SKM-1 treated with dmso at 0.1 percent for 144 hours (cell line): ENCODE results near the gene FAM50A.
"Not testable (repeated sequence)": the region's sequence is repeated elsewhere in the genome, so short reads cannot be mapped to it uniquely, and the experiment has no call there.

Experiments used
- DNase-seq: peaks from one replicate; lab custom pipeline; 2025; ENCODE audit not compliant: unreplicated experiment; lab: John Stamatoyannopoulos, UW

The FAM50A gene

DNA sequence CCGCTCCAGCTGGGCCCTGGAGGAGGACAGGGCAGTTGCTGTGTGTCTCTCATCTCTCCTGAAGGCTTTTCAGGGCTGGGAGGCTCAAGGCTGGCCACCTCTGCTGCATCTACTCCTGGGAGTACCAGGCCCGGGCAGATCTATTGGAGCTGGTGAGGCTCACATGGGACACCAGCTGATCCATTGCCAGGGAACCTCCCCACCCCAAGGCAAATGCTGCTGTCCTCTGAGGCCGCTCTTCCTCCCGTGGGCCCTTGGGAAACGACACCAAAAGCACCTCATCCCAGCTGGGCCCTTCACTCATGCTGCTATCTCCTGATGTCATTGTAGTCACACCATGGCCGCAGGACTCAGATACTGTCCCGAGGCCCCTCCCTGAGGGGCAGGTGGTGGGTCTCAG lies 38.8 kb downstream of the FAM50A start:
- DNase-seq, result no peak

DNA sequence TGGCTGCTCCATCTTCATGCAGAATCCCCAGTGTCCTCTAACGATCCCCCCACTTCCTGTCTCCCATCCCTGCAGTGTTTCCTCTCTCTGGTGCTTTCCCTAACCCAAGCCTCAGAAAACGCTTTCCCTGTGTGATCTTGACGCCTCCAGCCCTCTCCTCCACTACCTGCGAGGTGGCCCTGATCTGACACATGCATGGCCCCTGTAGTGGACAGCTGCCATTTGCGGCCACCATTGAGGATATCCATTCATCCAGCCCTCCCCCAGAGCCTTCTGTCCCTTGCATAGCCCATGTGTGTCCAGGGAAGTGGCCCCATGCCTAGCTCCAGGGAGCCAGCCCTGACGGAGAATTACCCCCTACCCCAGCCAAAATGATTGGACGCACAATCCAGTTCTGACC lies 39.4 kb downstream of the FAM50A start:
- DNase-seq, result no peak

DNA sequence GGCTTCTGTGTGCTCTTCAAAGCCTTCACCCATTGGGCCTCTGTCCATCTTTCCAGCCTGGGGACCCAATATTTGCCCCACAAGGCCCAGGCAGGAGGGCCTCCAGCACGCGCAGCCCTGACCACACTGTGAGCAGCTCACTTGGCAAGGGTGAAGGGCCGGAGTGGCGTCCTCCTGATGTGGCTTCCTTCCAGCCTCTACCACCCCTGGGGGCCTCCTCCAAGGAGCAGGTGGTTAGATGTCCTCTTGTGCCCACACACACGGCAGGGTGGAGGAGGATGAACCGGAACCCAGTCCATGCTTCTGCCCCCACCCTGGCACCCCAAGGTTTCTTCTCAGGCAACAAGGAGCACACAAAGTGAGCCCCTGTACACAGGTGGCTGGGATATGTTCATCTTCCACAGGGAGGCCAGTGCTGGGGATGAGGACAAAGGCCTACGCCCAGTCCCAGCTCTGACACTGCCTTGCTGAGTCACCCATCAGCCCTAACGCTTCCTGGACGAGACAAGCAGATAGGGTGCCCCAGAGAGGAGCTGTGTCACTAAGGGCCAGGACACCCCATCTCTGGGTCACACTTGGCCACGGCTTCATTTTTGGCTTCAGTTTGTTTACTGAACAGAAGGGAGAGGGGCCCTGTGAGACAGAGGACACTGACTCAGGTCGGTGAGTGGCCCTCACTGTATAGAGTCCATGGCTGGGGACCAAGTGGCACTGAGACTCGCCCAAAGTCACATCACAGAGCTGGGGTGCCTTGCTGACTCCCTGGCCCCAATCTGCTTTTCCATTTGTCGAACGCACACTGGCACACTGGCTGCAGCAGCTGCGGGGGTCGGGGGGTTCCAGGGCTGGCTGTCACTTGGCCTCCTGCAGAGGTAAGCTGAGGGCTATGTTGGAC lies 40.6 kb downstream of the FAM50A start:
- DNase-seq, result no peak

DNA sequence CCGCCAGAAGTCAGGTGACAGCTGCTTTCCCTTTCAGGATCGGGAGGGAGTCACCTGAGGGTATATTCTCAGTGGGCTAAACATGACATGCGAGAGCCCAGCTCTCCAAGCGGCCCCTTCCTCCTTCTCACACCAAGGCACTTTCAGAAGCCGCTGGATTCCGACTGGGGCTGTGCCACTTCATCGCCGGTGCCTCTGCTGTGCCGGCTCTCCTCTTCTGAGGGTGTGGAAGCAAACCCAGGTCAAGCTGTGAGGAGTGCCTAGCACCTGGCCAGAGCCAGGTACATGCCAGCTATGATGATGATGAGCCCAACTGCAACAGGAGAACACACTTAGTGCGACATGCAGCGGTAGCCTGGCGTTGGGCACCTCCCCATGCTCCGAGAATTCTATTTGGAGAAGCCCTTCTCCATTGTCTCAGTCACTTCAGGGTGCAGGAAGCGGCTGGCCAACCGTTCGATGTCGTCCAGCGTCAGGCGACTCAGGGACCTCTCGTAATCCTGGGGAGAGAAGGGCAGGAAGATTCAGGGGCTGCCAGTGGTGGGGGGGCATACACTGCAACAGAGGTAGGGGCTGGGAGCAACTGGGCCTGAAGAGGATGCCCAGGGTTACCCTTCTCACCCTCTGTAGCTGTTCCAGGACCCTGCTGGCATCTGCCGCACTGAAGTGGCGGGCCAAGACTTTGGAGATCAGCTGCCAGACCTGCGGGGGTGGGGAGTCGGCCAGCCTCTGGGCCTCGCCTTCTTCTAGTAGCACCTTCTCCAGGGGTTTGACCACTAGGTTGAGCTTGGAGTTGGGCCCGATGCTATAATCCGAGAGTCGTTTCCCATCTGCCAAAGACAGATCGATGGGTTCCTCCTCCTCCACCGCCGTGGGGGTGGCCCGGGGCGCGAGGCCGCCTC lies 41.5 kb downstream of the FAM50A start:
- DNase-seq, result no peak

DNA sequence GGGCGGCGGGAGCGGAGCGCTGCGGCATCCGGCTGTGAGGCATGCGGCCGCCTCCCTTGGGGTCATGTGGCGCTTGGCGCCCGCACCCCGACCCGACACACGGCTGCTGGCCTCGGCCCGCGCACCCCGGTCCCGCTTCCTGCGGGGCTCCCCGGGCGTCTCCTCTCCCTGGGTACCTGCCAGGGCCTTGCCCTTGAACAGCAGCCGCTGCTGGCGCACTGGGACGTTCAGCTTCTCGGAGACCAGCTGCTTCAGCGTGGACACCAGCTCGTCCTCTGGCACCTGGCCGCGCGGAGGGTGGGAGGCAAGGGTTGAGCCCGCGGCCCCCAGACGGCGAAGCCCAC lies 42.1 kb downstream of the FAM50A start:
- DNase-seq, result no peak

DNA sequence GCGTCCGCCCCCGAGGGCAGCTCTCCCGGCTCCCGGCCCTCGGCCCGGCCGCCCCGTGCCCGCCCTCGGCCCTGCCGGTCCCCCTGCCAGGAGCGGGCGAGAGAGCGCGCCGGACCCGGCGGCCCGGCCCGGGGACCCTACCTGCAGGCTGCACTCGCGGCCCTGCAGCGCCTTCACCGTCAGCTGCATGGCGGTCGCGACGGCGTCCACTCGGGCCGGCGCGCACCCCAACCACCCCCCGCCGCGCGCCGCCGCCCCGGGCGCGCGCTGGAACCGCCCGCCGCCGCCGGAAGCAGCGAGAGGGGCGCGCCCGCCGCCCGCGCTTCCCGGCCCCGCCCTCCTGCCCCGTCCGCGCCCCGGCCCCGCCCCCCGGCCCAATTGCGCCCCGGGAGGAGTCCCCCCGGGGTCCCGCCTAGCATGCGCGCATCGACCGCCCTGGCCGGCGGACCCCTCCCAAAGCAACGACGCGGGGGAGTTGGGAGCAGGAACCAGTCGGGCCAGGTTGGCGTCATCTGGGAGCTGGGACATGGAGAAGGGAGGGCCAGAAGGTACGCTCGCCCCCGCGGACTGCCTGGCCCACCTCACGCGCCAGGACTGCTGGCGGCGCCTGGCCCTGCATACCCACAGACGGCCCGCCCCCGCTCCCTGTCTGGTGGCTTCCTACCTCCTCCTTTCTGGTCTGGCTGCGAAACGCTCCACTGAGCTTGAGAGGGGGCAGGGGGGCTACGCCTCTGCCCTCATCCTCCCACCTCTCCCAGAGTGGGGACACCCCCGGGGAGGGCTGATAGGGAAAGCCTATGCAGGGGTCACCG lies 42.7 kb downstream of the FAM50A start, which contains the start of gene UBL4A:
Gene UBL4A (minus strand): TSS at position 220 of the 812 bp plus-strand sequence. CDS start 31 bp downstream, at position 189.
- DNase-seq, result no peak

DNA sequence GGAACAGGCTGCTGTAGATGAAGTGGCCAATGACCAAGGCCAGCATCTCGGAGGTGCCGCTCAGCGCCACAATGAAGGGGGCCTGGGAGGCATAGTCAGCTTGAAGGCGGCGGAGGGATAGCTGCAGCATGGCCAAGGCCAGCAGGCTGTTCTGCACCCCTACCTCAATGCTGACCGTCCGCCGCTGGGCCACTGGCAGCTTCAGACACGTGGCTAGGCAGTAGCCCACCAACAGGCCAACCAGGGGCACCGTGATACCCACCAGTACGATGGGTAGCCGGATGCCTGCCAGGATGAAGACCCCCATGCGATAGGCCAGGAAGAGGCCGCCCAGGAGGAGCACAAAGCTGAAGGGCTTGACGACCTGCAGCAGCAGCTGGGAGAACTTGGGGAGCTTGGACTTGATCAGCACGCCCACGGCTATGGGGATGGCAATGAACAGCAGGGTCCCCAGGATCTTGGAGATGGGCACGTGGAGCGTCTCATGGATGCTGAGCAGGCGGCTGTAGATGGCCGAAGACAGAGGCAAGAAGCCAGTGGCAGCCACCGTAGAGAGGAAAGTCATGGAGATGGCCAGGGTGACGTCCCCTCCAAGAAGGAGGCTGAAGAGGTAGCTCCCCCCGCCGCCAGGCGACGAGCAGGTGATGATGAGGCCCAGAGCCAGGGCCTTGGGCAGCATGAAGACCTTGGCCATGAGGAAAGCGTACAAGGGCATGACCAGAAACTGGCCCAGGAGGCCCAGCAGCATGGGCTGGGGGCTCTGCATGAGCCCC lies 43.8 kb downstream of the FAM50A start:
- no peak for DNase-seq

DNA sequence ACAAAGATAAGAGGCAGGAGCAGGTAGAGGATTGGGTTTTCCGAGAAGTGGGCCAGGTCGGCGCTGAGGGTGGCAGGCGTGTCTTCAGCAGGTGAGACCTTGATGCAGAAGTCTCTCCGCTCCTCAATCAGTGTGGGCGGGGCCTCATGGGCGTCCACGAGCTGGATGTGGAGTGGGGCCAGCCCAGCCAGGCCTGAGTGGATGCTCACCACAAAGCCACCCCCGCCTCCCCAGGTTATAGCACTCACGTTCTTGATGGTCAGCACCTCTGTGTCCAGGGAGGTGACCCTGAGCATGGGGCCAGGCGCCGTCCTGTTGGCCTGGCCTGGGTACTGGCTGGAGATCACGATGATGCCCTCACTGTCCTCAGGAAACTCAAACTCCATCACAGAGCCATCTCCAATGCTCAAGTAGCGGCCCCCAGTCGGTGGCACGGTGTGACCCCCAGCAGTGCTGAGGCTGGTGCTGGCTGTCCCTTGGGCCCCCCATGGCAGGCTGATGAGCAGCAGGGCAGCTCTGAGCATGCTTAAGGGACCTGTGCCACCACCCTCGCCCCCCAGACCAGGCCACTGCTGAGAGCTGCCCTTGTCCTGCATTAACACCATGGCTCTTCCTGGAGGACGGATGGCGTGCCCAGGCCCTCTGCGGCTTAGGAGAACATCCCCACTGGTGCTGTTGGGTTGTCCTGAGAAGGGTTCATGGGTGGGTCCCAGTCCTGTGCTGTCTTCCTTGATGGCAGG lies 44.6 kb downstream of the FAM50A start:
- no peak for DNase-seq

DNA sequence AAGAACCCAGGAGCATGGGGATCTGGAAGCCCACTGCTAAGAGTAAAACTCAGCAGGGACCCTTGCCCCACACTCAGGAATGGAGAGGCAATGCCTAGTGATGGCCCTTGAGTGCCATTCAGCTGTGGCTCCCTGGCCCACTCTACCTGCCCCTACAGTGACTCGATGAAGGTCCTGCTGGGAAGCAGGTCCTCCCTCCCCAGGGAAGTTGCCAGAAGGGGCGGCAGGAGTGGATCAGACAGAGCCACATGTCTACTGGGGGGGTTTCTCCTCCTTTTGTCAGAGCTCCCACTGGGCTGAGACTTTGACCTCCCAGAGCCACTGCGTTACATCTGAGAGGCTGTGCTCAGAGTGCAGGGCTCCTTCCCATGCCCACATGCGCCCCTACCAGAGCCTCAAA lies 45.2 kb downstream of the FAM50A start:
- no peak for DNase-seq

DNA sequence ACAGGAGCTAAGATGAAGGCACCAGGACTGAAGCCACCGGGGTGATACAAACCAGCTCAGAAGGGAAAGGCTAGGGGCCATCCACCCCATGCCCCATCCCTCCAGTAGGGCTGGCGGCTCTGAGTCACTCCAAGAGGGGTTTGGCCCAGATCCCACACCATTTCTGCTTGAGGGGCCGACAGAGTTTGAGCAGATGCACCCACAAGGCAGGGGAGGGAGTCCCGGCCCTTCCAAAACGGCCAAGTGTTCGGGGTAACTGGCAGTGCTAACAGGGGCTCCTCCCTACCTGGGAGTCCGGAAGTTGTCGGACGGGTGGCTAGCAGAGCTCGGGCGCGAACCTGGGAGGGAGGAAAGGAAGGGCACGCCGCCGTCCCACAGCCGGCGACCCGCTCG lies 46.1 kb downstream of the FAM50A start:
- DNase-seq, result no peak

DNA sequence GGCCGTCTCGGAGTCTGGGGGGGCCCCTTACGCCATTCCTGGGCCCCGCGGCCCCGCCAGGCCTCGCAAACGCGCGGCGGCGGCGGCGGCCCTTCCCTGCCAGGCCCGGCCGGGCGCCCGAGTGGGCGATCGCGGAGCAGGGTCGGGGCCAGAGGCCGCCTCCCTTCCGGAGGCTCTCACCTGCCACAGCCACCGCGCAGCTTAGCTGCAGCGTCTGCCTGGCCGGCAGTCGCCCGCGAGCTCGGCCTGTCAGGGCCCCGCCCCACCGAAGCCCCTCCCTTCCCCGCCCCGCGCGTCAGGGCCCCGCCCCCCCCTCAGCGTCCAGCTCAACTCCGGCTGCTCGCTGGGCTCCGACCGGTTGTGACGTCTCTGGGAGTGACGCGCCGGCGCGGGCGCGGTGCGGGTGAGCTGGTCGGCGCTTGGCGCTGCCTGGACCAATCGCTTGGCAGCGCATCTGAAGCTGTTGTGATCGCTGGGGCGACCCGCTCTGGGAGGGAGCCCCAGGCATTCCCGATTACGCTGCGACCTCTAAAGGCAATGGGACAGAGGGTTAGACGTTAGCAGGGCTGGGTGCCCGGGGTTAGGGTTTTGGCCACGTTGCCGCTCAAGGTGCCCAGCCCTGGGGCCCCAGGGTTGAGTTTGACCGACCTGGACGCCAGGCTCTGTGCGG lies 46.6 kb downstream of the FAM50A start, which contains the start of gene SLC10A3:
Gene SLC10A3 (minus strand): TSS at position 216 of the 670 bp plus-strand sequence. CDS start 1,689 bp downstream, outside the sequence.
- peak; percentile 50 for DNase-seq

DNA sequence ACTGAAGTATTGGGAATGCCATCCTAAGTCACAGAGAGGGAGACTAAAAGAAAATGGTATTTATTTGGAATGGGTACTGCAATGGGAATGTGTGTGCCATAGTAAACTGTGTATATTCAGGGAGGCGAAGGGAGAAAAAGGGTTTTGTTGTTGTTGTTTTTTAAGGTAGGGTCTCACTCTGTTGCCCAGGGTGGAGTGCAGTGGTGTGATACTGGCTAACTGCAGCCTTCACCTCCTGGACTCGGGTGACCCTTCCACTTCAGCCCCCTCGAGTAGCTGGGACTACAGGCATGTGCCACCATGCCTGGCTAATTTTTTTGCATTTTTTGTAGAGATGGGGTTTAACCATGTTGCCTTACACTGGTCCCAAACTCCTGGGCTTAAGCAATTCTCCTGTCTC lies 50.8 kb downstream of the FAM50A start:
- no peak for DNase-seq

DNA sequence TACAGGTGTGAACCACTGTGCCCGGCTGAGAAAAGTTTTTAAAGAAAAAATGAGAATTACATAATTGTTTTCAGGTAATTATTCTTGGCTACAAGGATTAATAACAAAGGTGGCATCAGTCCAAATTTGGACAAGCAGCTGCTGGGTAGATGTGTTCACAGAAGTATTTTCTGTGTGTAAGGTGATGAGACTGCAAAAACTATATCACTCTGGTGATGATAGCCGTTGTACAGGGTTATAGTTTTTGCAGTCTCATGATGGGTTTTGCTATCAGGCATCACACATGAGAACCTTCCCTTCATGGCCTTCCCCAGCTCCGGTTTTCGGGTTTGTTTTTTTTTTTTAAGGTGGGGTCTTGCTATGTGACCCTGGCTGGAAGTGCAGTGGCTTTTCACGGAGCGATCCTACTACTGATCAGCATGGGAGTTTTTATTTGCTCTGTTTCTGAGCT lies 51.6 kb downstream of the FAM50A start:
- no peak for DNase-seq

DNA sequence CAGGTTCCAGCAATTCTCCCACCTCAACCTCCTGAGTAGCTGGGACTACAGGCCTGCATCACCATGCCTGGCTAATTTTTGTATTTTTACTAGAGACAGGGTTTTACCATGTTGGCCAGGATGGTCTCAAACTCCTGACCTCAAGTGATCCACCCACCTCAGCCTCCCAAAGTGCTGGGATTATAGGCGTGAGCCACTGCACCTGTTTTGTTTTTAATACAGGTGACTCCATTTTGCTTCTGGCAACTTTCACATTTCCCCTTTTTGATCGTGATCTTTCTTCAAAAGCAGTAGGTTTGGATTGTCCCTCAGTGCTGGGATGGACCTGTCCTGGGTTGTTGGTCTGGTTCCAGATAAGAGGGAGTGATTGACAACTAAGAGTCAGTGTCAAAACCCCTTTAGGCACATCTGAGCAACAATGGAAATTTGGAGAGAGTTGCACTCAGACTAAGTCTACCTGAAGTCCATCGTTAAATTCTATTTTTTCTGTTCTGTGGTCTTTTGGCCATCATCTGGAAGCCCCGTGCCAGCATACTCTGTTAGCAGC lies 52.7 kb downstream of the FAM50A start:
- DNase-seq, result not testable (repeated sequence)
